ENCODE data around the gene ZBTB24.

GRCh38 chr6:109506841-109507240 is 23.8 kb upstream of the ZBTB24 start:
- TF ChIP-seq CTCF (conservative IDR thresholded peaks at IDR 0.05; ENCODE audit: low read length) (no peak), EZH2phosphoT487 (IDR thresholded peaks at IDR 0.05; ENCODE audit: borderline replicate concordance, low read depth, low read length) (no peak)
